ENCODE results near the gene PTPRN2.

GRCh38 chr7:158550886-158551452 lies 36.7 kb downstream of the PTPRN2 start:
- TF ChIP-seq BHLHE40 (IDR thresholded peaks at IDR 0.05; ENCODE audit: borderline replicate concordance) (no peak), SP1 (IDR thresholded peaks at IDR 0.05) (no peak), FOXK2 (IDR thresholded peaks at IDR 0.05) (no peak), FOXA1 (IDR thresholded peaks at IDR 0.05) (no peak)
